GM19324 (cell line): ENCODE data around the gene C3orf20.
"Not testable (repeated sequence)": the region's sequence is repeated elsewhere in the genome, so short reads cannot be mapped to it uniquely, and the experiment has no call there.

Experiments used
- ATAC-seq: cut with Tn5 transposase; IDR thresholded peaks from one replicate; pipeline ENCODE4 v1.9.1; 2021; ENCODE audit warnings: mild to moderate bottlenecking, moderate library complexity; ENCODE audit not compliant: unreplicated experiment, low FRiP score

C3orf20 gene

GRCh38 chr3:14805961-14806537 lies 131.1 kb downstream of the C3orf20 start:
- no peak for ATAC-seq

- no peak for ATAC-seq
Measured at GRCh38 chr3:14806641-14807263, 131.8 kb downstream of the C3orf20 start.

- no peak for ATAC-seq
Measured at GRCh38 chr3:14808025-14808424, 133.1 kb downstream of the C3orf20 start.

DNA sequence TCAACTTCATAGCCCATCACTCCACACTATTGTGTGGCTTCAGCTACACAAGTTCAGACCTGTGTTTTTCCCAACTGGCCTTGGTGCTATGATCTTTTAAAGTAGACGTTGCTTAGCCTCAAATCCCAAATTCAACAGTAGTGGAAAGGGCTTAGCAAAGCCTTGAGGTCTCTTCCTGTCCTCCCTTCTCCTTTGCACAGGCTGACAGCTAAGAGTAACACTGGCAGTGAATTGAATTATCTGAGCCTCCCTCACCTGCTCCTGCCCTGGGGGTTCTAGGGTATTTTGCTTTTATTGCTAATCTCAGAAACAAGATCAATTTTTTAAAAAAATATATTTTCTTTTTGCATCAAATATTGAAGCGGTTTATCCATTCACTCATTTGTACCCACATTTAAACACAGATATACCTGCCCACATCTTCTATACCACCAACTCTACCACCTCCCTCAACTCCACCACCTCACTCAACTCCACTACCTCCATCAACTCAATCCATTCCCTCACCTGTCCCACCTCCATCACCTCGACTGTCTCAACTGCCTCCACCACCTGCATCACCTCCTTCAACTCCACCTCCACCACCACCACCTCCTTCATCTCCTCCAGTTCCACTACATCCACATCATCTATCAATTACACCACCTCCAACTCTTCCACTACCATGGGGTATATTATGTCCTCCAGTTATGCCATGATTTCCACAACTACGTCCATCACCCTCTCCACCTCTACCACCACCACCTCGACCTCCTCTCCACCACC lies 133.7 kb downstream of the C3orf20 start:
- ATAC-seq, result no peak

GRCh38 chr3:14809611-14810010 lies 134.7 kb downstream of the C3orf20 start:
- not testable (repeated sequence) for ATAC-seq

- ATAC-seq, result no peak
Measured at GRCh38 chr3:14810070-14810791, 135.3 kb downstream of the C3orf20 start.

DNA sequence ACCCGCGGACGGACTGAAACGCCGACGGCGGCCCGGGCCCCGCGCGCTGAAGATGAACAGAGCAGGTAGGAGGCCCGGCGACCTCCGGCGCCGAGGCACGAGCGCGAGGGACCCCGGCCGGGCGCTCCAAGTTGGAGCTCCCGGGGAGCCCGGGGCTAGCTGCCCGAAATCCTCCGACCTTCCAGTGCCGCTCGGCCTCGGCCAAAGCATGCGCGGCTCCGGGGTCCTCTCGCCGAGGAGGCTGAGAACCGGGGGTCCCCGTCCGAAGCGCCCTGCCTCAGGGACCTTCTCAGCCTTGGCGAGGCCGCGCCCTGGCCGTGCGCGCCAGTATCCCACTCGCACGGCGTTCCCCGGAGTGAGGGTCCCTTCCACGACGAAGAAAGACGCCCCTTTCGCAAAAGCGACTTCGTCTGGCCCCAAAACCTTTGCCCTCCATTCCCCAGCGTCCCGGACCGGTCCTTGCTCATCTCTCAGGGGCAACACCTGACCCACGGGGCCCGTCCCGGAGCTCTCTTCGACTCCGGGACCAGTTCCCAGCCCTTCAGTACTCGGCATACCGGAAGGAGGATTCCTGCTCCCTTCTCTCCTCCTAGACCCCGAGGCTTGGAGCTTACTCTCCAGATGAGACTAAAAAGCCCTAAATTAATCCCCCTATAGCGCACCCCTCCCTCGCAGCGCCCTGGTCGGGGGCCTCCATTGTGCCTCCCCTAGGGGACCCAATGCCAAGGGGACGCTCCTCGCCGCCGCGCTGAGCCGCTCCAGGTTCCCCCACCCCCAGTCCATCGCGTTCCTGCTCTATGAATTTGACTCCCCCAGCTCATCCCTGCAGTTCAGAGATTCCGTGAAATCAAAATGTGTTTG lies 136.1 kb downstream of the C3orf20 start:
- ATAC-seq, result no peak

DNA sequence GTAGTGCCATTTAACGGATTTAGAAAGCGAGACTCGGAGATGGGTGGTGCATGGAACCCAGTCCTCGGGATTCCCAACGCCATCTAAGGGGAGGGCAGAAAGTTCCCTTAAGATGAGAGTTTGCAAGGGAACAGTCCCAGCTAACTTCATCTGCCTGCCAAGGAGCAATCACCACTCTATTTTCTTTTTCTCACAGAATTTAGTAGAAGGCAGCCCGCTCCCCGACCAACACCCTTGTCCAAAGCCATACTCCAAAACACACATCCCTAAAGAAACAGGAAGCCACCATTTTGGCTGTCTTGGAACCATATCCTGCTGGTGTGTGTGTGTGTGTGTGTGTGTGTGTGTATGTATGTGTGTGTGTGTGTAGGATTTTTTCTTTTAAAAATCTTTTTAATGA lies 136.7 kb downstream of the C3orf20 start:
- no peak for ATAC-seq

DNA sequence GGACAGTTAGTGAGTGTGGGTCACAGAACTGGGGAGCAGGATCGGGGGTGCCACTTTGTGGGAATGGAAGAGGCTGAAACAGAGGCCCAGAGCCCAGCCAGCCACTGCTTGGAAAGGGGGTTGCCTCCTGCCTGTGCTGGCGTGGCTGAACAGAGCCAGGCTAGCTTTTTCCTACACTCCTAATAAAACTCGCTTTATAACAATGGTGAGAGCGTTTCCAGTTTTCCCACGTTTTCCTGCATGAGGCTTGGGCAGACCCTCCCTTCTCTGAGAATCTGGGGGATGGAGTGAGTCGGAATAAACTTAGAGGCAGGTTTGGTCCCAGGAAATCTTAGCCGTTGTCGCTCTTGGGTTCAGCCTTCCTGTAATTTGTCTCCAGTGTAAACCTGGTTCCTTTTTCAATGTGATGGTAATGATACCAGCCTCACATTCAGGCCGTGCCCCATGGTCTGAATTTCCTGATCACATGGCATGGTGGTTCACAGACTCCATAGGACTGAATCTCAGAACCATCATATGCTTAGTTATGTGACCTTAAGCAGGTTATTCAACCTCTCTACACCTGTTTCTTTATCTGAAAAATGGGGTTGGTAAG lies 137.4 kb downstream of the C3orf20 start:
- ATAC-seq, result no peak

DNA sequence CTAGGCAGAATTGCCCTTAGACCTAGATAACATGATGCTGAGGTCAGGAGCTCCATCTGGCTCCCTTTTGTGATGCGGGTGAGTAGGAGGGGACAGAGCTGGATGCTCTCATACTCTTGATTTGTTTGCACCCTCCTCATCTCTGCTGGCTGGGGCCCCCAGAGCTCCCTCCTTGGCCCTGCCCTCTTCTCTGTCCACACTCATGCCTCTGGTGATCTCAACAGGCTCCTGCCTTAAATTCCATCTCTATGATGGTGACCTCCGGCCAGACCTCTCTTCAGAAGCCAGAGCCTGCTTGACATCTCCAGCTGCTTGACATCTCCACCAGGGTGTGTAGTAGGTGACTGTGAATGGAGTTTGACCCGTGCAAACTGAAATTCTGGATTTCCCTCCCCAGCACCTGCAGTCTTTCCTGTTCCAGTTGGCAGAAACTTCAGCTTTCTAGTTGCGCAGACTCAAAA lies 139.5 kb downstream of the C3orf20 start:
- ATAC-seq, result no peak

GRCh38 chr3:14816359-14816758 lies 141.4 kb downstream of the C3orf20 start:
- no peak for ATAC-seq

DNA sequence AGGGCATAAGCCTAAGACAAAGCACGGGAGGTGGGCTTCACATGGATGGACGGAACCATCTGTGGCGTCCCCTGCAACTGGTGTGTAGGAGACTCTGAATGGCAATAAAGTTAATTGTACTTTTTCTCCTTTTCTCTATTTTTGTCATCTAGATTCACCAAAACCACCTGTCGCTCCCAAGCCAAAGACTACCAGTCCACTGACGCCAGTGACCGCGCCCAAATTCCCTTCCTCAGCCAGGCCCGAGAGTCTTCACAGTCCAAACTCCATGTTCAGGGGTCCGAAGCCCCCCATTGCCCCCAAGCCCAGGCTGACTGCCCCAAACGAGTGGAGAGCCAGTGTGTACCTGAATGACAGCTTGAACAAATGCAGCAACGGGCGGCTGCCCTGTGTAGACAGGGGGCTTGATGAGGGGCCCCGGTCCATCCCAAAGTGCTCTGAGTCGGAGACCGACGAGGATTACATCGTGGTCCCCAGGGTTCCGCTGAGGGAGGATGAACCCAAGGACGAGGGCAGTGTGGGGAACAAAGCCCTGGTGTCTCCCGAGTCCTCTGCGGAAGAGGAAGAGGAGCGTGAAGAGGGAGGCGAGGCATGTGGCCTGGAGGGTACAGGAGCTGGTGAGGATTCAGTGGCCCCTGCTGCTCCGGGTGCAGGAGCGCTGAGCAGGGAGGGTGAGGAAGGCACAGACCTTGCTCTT lies 144.0 kb downstream of the C3orf20 start, which contains the start of gene FGD5:
FGD5 (plus strand) TSS at position 159 of the 697 bp plus-strand sequence; CDS start at position 269, 110 bp downstream.
- no peak for ATAC-seq

- no peak for ATAC-seq
Measured at GRCh38 chr3:14819671-14820070, 144.7 kb downstream of the C3orf20 start.

DNA sequence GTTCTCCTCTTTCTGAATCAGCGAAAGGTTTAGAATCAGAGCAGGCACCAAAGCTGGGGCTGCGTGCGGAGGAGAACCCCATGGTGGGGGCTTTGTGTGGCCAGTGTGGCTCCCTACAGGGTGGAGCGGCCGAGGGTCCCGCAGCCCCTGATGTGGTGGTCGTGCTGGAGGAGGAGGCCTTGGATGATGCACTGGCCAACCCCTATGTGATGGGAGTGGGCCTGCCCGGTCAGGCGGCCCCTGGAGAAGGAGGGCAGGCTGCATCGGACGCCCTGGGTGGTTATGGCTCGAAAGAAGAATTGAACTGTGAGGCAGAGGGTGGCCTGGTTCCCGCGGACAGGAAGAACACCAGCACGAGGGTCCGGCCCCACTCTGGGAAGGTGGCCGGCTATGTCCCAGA lies 145.2 kb downstream of the C3orf20 start:
- ATAC-seq, result no peak

DNA sequence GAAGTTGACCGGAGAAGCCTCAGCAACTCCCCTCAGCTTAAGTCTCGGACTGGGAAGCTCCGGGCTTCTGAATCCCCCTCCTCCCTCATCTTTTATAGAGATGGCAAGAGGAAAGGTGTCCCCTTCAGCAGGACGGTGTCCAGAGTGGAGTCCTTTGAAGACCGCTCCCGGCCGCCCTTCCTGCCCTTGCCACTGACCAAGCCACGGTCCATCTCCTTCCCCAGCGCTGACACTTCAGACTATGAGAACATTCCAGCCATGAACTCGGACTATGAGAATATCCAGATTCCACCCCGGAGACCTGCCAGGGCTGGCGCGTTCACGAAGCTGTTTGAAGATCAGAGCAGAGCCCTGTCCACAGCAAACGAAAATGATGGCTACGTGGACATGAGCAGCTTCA lies 146.2 kb downstream of the C3orf20 start:
- ATAC-seq, result no peak

GRCh38 chr3:14822134-14822533 lies 147.2 kb downstream of the C3orf20 start:
- ATAC-seq, result no peak
